GM11168 (cell line): ENCODE measurements around the gene NDUFB5.
"Not testable (repeated sequence)": the region's sequence is repeated elsewhere in the genome, so short reads cannot be mapped to it uniquely, and the experiment has no call there.

Experiments
- in situ Hi-C: fragments of 300-500 bp; cut with MboI; formaldehyde crosslinking; loops from one replicate; pipeline ENCODE4 v1.12.0; 2022; ENCODE audit warnings: low sequenced_read_pairs; ENCODE audit not compliant: unreplicated experiment

The NDUFB5 gene

GRCh38 chr3:179624451-179624850 lies 19.9 kb downstream of the NDUFB5 start:
- in situ Hi-C loops, result no loop called here

GRCh38 chr3:179630753-179631451 lies 26.3 kb downstream of the NDUFB5 start:
- in situ Hi-C loops, result no loop called here

GRCh38 chr3:179640469-179640868 lies 35.9 kb downstream of the NDUFB5 start:
- in situ Hi-C loops, result no loop called here

GRCh38 chr3:179642871-179643270 lies 38.3 kb downstream of the NDUFB5 start:
- in situ Hi-C loops, result no loop called here

- in situ Hi-C loops, result not testable (repeated sequence)
Observed at GRCh38 chr3:179643837-179644236, 39.2 kb downstream of the NDUFB5 start.

GRCh38 chr3:179646177-179646576 lies 41.6 kb downstream of the NDUFB5 start:
- in situ Hi-C loops, result no loop called here

- in situ Hi-C loops, result no loop called here
Observed at GRCh38 chr3:179651687-179652446, 47.3 kb downstream of the NDUFB5 start.

- in situ Hi-C loops, result no loop called here
Observed at GRCh38 chr3:179652447-179653095, 48.0 kb downstream of the NDUFB5 start, which contains the start of gene USP13. USP13 (plus strand) TSS chr3:179653040; CDS start chr3:179653226, 186 bp downstream.

- in situ Hi-C loops, result no loop called here
Observed at GRCh38 chr3:179653096-179653797, 48.7 kb downstream of the NDUFB5 start.

GRCh38 chr3:179655236-179655635 lies 50.6 kb downstream of the NDUFB5 start:
- in situ Hi-C loops, result no loop called here

GRCh38 chr3:179658606-179659005 lies 54.0 kb downstream of the NDUFB5 start:
- in situ Hi-C loops, result no loop called here

- in situ Hi-C loops, result no loop called here
Observed at GRCh38 chr3:179660872-179661271, 56.3 kb downstream of the NDUFB5 start.

GRCh38 chr3:179661777-179662176 lies 57.2 kb downstream of the NDUFB5 start:
- in situ Hi-C loops, result no loop called here

- in situ Hi-C loops, result no loop called here
Observed at GRCh38 chr3:179663093-179663492, 58.5 kb downstream of the NDUFB5 start.

- in situ Hi-C loops, result no loop called here
Observed at GRCh38 chr3:179666030-179666429, 61.4 kb downstream of the NDUFB5 start.

- in situ Hi-C loops, result no loop called here
Observed at GRCh38 chr3:179666436-179667035, 61.9 kb downstream of the NDUFB5 start.

GRCh38 chr3:179668429-179668828 lies 63.8 kb downstream of the NDUFB5 start:
- in situ Hi-C loops, result no loop called here

GRCh38 chr3:179670311-179670710 lies 65.7 kb downstream of the NDUFB5 start:
- in situ Hi-C loops, result no loop called here

GRCh38 chr3:179671309-179671708 lies 66.7 kb downstream of the NDUFB5 start:
- in situ Hi-C loops, result no loop called here

GRCh38 chr3:179671747-179672242 lies 67.2 kb downstream of the NDUFB5 start:
- in situ Hi-C loops, result no loop called here
